GM06990 (cell line): ENCODE data around the gene STX1B.

Experiments used
- DNase-seq: peaks from one replicate; pipeline ENCODE4 v3.0.0-alpha.2; 2011; ENCODE audit not compliant: insufficient read length; ENCODE audit errors: extremely low read depth
- H3K27me3 ChIP-seq: replicated peaks from 2 replicates; pipeline ENCODE4 v1.6.0; 2011; ENCODE audit warnings: low read length; ENCODE audit not compliant: control insufficient read depth, insufficient read depth
- H3K36me3 ChIP-seq: 2 replicates; pipeline ENCODE4 v1.5.1; 2011; ENCODE audit warnings: low read length; ENCODE audit not compliant: control insufficient read depth, insufficient read depth
- H3K4me3 ChIP-seq: replicated peaks from 2 replicates; pipeline ENCODE4 v1.5.1; 2011; ENCODE audit warnings: low read depth, mild to moderate bottlenecking, control low read depth, low read length
- CTCF ChIP-seq: IDR thresholded peaks from 2 replicates; pipeline ENCODE4 v1.5.1; 2011; ENCODE audit warnings: low read length, control low read depth, mild to moderate bottlenecking, inconsistent platforms; ENCODE audit not compliant: insufficient read depth, poor library complexity, severe bottlenecking

The STX1B gene

DNA sequence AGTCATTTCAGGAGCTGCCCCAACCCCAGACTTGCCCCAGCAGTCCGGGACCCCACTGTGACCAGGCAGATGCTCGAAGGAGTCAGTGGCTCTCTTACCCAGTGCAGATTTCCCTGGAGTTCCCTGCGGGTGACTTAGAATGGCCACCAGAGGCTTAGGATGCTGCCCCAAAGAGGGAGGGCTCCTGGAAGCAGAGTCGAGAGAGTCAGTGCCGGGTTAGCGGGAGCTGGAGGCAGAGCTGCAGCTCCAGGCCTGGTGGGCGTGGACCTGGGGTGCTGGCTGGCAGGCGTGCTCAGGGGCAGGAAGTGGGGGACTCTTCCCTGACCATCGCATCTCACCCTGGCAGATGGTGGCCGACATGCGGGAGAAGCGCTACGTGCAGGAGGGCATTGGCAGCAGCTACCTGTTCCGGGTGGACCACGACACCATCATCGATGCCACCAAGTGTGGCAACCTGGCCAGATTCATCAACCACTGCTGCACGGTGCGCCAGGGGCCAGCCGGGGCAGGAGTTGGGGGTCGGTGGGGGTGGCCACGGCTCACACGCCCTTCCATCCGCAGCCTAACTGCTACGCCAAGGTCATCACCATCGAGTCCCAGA is 27.0 kb downstream of the STX1B start:
- Histone ChIP-seq H3K36me3 (peaks cover 34% of the 10 kb centered on the region), H3K4me3 (no peak overlapping the region), H3K27me3 (no peaks in the 10 kb centered on the region)
- no peak for TF ChIP-seq CTCF
- DNase-seq: no peak

- Histone ChIP-seq H3K27me3 (no peaks in the 10 kb centered on the region), H3K4me3 (no peak overlapping the region), H3K36me3 (peaks cover 38% of the 10 kb centered on the region)
- no peak for DNase-seq
- TF ChIP-seq CTCF: no peak
Observed at GRCh38 chr16:30982548-30983288, 27.7 kb downstream of the STX1B start.

DNA sequence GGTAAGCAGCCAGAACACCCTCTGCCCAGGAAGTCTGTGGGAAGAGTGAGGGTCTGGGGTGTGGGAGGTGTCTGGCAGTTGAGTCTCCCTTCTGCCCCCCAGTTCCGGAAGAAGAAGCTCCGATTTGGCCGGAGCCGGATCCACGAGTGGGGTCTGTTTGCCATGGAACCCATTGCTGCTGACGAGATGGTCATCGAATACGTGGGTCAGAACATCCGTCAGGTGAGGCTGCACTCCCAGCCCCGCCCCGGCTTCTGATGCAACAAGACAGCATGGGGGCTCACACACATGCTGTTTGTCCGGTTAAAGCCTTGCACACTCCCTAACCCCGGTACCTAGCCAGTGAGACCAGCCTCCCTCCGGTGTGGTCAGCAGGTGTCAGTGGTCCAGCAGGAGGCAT is 29.5 kb downstream of the STX1B start:
- no peak for DNase-seq
- Histone ChIP-seq H3K27me3 (no peaks in the 10 kb centered on the region), H3K36me3 (peaks cover 44% of the 10 kb centered on the region), H3K4me3 (no peak overlapping the region)
- no peak for TF ChIP-seq CTCF

- H3K4me3 ChIP-seq: no peak overlapping the region
- peaks cover 43% of the 10 kb centered on the region for H3K36me3 ChIP-seq
- TF ChIP-seq CTCF: no peak
- no peaks in the 10 kb centered on the region for H3K27me3 ChIP-seq
- no peak for DNase-seq
Observed at GRCh38 chr16:30980434-30980833, 30.0 kb downstream of the STX1B start.

DNA sequence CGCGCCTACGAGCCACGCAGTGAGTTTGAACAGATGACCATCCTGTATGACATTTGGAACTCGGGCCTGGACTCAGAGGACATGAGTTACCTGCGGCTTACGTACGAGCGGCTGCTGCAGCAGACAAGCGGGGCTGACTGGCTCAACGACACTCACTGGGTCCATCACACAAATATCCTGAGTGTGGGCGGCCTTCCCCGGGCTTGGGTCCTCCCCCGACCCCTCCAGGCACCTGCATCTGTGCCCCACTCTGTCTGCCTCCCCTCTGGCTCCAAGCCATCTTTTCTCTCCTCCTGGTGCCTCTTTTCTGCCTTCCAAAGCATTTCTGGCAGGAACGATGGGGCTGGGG is 30.4 kb downstream of the STX1B start:
- Histone ChIP-seq H3K27me3 (no peaks in the 10 kb centered on the region), H3K36me3 (peaks cover 43% of the 10 kb centered on the region), H3K4me3 (no peak overlapping the region)
- no peak for TF ChIP-seq CTCF
- DNase-seq: no peak
